HG03139 (cell line): ENCODE measurements around the gene SUN1.
A peak's percentile ranks its signal among the peaks of the same experiment; 100 is the strongest.

Source experiments
- ATAC-seq: cut with Tn5 transposase; IDR thresholded peaks from one replicate; pipeline ENCODE4 v1.9.1; 2021; ENCODE audit not compliant: unreplicated experiment

The SUN1 gene

GRCh38 chr7:875476-876076 is 43.3 kb downstream of the SUN1 start:
- ATAC-seq: no peak

- peak; percentile 65 for ATAC-seq
Observed at GRCh38 chr7:876077-876971, 44.0 kb downstream of the SUN1 start, which contains the start of gene GET4. Gene GET4, plus strand, starts transcription at chr7:876554. Its CDS starts 92 bp downstream, at chr7:876646.

- no peak for ATAC-seq
Observed at GRCh38 chr7:876972-877311, 44.7 kb downstream of the SUN1 start.

GRCh38 chr7:877312-878232 is 45.3 kb downstream of the SUN1 start:
- ATAC-seq: no peak

- ATAC-seq: no peak
Observed at GRCh38 chr7:879093-879492, 46.8 kb downstream of the SUN1 start.

- ATAC-seq: no peak
Observed at GRCh38 chr7:879706-880105, 47.4 kb downstream of the SUN1 start.

- no peak for ATAC-seq
Observed at GRCh38 chr7:880450-880849, 48.2 kb downstream of the SUN1 start.

GRCh38 chr7:881441-882234 is 49.4 kb downstream of the SUN1 start:
- no peak for ATAC-seq

GRCh38 chr7:882336-883035 is 50.2 kb downstream of the SUN1 start:
- ATAC-seq: no peak

- no peak for ATAC-seq
Observed at GRCh38 chr7:883055-884021, 51.1 kb downstream of the SUN1 start.

- ATAC-seq: no peak
Observed at GRCh38 chr7:884191-885003, 52.1 kb downstream of the SUN1 start.

- no peak for ATAC-seq
Observed at GRCh38 chr7:885261-885892, 53.1 kb downstream of the SUN1 start.

- ATAC-seq: no peak
Observed at GRCh38 chr7:885893-886625, 53.8 kb downstream of the SUN1 start.

- ATAC-seq: no peak
Observed at GRCh38 chr7:886626-887487, 54.6 kb downstream of the SUN1 start.

- ATAC-seq: no peak
Observed at GRCh38 chr7:887488-887820, 55.2 kb downstream of the SUN1 start.
